MM.1S (cell line): Measurements from ENCODE around the gene GADD45G.

Experiments
- DNase-seq: peaks from one replicate; pipeline ENCODE4 v3.0.0-alpha.2; 2015
- H2AFZ ChIP-seq: fragments of 300-600 bp; sonication (generic); 2 replicates; pipeline ENCODE4 v1.6.0; 2016; ENCODE audit warnings: antibody characterized with exemption, low read length
- H3F3A ChIP-seq: fragments of 300-600 bp; sonication (generic); 2 replicates; pipeline ENCODE4 v1.6.1; 2016; ENCODE audit warnings: mild to moderate bottlenecking, antibody characterized with exemption, low read length, moderate library complexity, mixed read lengths; ENCODE audit not compliant: insufficient read depth
- H3K27ac ChIP-seq: fragments of 300-600 bp; sonication (generic); 2 replicates; pipeline ENCODE4 v1.5.1; 2016; ENCODE audit warnings: mild to moderate bottlenecking, low read length
- H3K27me3 ChIP-seq: fragments of 300-600 bp; sonication (generic); replicated peaks from 2 replicates; pipeline ENCODE4 v1.6.0; 2016; ENCODE audit warnings: low read length; ENCODE audit not compliant: insufficient read depth
- H3K36me3 ChIP-seq: fragments of 300-600 bp; sonication (generic); replicated peaks from 2 replicates; pipeline ENCODE4 v1.6.1; 2016; ENCODE audit warnings: mild to moderate bottlenecking, low read length, mixed read lengths; ENCODE audit not compliant: insufficient read depth
- H3K4me1 ChIP-seq: fragments of 300-600 bp; sonication (generic); 2 replicates; pipeline ENCODE4 v1.6.1; 2016; ENCODE audit warnings: low read length, mixed read lengths
- H3K4me2 ChIP-seq: fragments of 300-600 bp; sonication (generic); 2 replicates; pipeline ENCODE4 v1.6.0; 2016; ENCODE audit warnings: low read depth, low read length
- H3K4me3 ChIP-seq: fragments of 300-600 bp; sonication (generic); 2 replicates; pipeline ENCODE4 v1.5.1; 2016; ENCODE audit warnings: low read length, mixed read lengths
- H3K79me2 ChIP-seq: fragments of 300-600 bp; sonication (generic); 2 replicates; pipeline ENCODE4 v1.6.1; 2016; ENCODE audit warnings: mixed run types, low read length, mixed read lengths
- H3K9ac ChIP-seq: fragments of 300-600 bp; sonication (generic); 2 replicates; pipeline ENCODE4 v1.6.1; 2016; ENCODE audit warnings: low read length, mixed read lengths
- H3K9me2 ChIP-seq: fragments of 300-600 bp; sonication (generic); replicated peaks from 2 replicates; pipeline ENCODE4 v1.6.1; 2016; ENCODE audit warnings: mild to moderate bottlenecking, low read length, mixed read lengths; ENCODE audit not compliant: insufficient read depth
- H3K9me3 ChIP-seq: fragments of 300-600 bp; sonication (generic); replicated peaks from 2 replicates; pipeline ENCODE4 v1.6.1; 2016; ENCODE audit warnings: mild to moderate bottlenecking, low read length, mixed read lengths; ENCODE audit not compliant: insufficient read depth
- H4K20me1 ChIP-seq: fragments of 300-600 bp; sonication (generic); 2 replicates; pipeline ENCODE4 v1.6.1; 2016; ENCODE audit warnings: mild to moderate bottlenecking, low read length, moderate library complexity, mixed read lengths; ENCODE audit not compliant: insufficient read depth
- CTCF ChIP-seq: fragments of 300-600 bp; sonication (generic); IDR thresholded peaks from 2 replicates; pipeline ENCODE4 v1.5.1; 2016; ENCODE audit warnings: antibody characterized with exemption, low read length, mixed read lengths
- EZH2 ChIP-seq: fragments of 300-600 bp; sonication (generic); optimal IDR thresholded peaks from 2 replicates; pipeline ENCODE3; 2017; ENCODE audit warnings: low read depth, mild to moderate bottlenecking, antibody characterized with exemption, low read length, mixed read lengths
- EZH2phosphoT487 ChIP-seq: fragments of 300-600 bp; sonication (generic); IDR thresholded peaks from 2 replicates; pipeline ENCODE4 v1.6.1; 2018; ENCODE audit warnings: antibody characterized with exemption, low read length

GADD45G gene

GRCh38 chr9:89598363-89598713 is 6.5 kb upstream of the GADD45G start:
- H3K4me3 ChIP-seq: no peak overlapping the region
- no peak for TF ChIP-seq CTCF
- no peak for TF ChIP-seq EZH2phosphoT487
- no peak for TF ChIP-seq EZH2
- H4K20me1 ChIP-seq: no peaks in the 10 kb centered on the region

GRCh38 chr9:89598926-89599325 is 5.9 kb upstream of the GADD45G start:
- H3K79me2 ChIP-seq: no peaks in the 10 kb centered on the region
- H3K27me3 ChIP-seq: no peaks in the 10 kb centered on the region
- no peak overlapping the region for H3K9ac ChIP-seq
- no peaks in the 10 kb centered on the region for H3K9me2 ChIP-seq
- H3K4me2 ChIP-seq: no peak overlapping the region
- TF ChIP-seq CTCF (no peak), EZH2 (no peak), EZH2phosphoT487 (no peak)
- no peak overlapping the region for H3K4me3 ChIP-seq
- no peaks in the 10 kb centered on the region for H3K4me1 ChIP-seq
- H3K9me3 ChIP-seq: no peaks in the 10 kb centered on the region
- H3K27ac ChIP-seq: no peak overlapping the region
- H3F3A ChIP-seq: peaks cover 7% of the 10 kb centered on the region; the same call in 1 of the 2 replicates
- H3K36me3 ChIP-seq: no peaks in the 10 kb centered on the region
- H2AFZ ChIP-seq: no peak overlapping the region
- no peak for DNase-seq
- no peaks in the 10 kb centered on the region for H4K20me1 ChIP-seq

More at GRCh38 chr9:89598363-89598713, 6.5 kb upstream of the GADD45G start:
- Histone ChIP-seq H3K9me3 (no peaks in the 10 kb centered on the region), H3K9me2 (no peaks in the 10 kb centered on the region), H3K4me2 (no peak overlapping the region), H3K36me3 (no peaks in the 10 kb centered on the region), H3K27me3 (0 out of 2 replicates have a peak, but pooled peaks cover 3% of the 10 kb centered on the region), H2AFZ (no peak overlapping the region), H3K79me2 (no peaks in the 10 kb centered on the region), H3F3A (peaks cover 2% of the 10 kb centered on the region; the same call in 1 of the 2 replicates), H3K9ac (no peak overlapping the region), H3K27ac (no peak overlapping the region), H3K4me1 (no peaks in the 10 kb centered on the region)
- DNase-seq: no peak

- Histone ChIP-seq H3K27ac (no peak overlapping the region), H4K20me1 (no peaks in the 10 kb centered on the region), H3K4me1 (no peaks in the 10 kb centered on the region), H3K79me2 (no peaks in the 10 kb centered on the region), H3K9ac (no peak overlapping the region), H3K36me3 (no peaks in the 10 kb centered on the region), H2AFZ (no peak overlapping the region), H3K4me2 (no peak overlapping the region), H3F3A (peaks cover 11% of the 10 kb centered on the region; the same call in 1 of the 2 replicates), H3K9me2 (no peaks in the 10 kb centered on the region), H3K27me3 (peaks cover 10% of the 10 kb centered on the region), H3K9me3 (no peaks in the 10 kb centered on the region), H3K4me3 (no peak overlapping the region)
- TF ChIP-seq CTCF: no peak
- TF ChIP-seq EZH2: no peak
- no peak for TF ChIP-seq EZH2phosphoT487
- DNase-seq: no peak
These were observed 4.0 kb upstream of the GADD45G start for GRCh38 chr9:89600831-89601230.
